GM23338 (cell line): ENCODE data around the gene FUT1. TPM values are rescaled to one million over a fixed set of nuclear protein-coding genes. Genes with fewer than 3 reads are reported as not detected.

ENCODE experiments used
- ATAC-seq: fragments of 200-7000 bp; cut with Tn5 transposase; 3 replicates; pipeline ENCODE4 v1.9.1; 2020
- DNase-seq: peaks from one replicate; pipeline ENCODE4 v3.0.0-alpha.2; 2015; ENCODE audit warnings: low spot score
- H2AFZ ChIP-seq: fragments of 200-600 bp; sonication (generic); 2 replicates; pipeline ENCODE4 v1.8.0; 2016; ENCODE audit warnings: antibody characterized with exemption, mild to moderate bottlenecking, moderate library complexity
- H3F3A ChIP-seq: fragments of 200-600 bp; sonication (generic); replicated peaks from 2 replicates; pipeline ENCODE4 v1.8.0; 2017; ENCODE audit warnings: antibody characterized with exemption, mixed run types, low read depth
- H3K27ac ChIP-seq: fragments of 200-600 bp; sonication (generic); 2 replicates; pipeline ENCODE4 v1.6.1; 2016; ENCODE audit warnings: low read depth
- H3K27me3 ChIP-seq: fragments of 200-600 bp; sonication (generic); 2 replicates; pipeline ENCODE4 v1.8.0; 2016; ENCODE audit warnings: mild to moderate bottlenecking, mixed run types, moderate library complexity; ENCODE audit not compliant: insufficient read depth
- H3K36me3 ChIP-seq: fragments of 200-600 bp; sonication (generic); 2 replicates; pipeline ENCODE4 v1.8.0; 2016; ENCODE audit warnings: mild to moderate bottlenecking; ENCODE audit not compliant: insufficient read depth
- H3K4me1 ChIP-seq: fragments of 200-600 bp; sonication (generic); 2 replicates; pipeline ENCODE4 v1.8.0; 2016; ENCODE audit warnings: mild to moderate bottlenecking, moderate library complexity; ENCODE audit not compliant: insufficient read depth
- H3K4me2 ChIP-seq: fragments of 200-600 bp; sonication (generic); 2 replicates; pipeline ENCODE4 v1.7.1; 2017; ENCODE audit warnings: mixed run types
- H3K4me3 ChIP-seq: fragments of 200-600 bp; sonication (generic); 2 replicates; pipeline ENCODE4 v1.6.1; 2016; ENCODE audit warnings: mixed run types
- H3K79me2 ChIP-seq: fragments of 200-600 bp; sonication (generic); replicated peaks from 2 replicates; pipeline ENCODE4 v1.8.0; 2017; ENCODE audit warnings: mild to moderate bottlenecking; ENCODE audit not compliant: insufficient read depth
- H3K9me2 ChIP-seq: fragments of 200-600 bp; sonication (generic); 2 replicates; pipeline ENCODE4 v1.8.0; 2017; ENCODE audit not compliant: insufficient read depth
- H4K20me1 ChIP-seq: fragments of 200-600 bp; sonication (generic); replicated peaks from 2 replicates; pipeline ENCODE4 v1.8.0; 2017; ENCODE audit warnings: mild to moderate bottlenecking; ENCODE audit not compliant: insufficient read depth
- H3K27ac Mint-ChIP-seq: 2 replicates; pipeline ENCODE4 v1.8.0; 2020; ENCODE audit warnings: inconsistent platforms, mild to moderate bottlenecking, moderate library complexity, mixed read lengths
- H3K27me3 Mint-ChIP-seq: 3 replicates; pipeline ENCODE4 v1.8.0; 2022; ENCODE audit warnings: low read depth, mild to moderate bottlenecking, moderate library complexity, mixed read lengths, inconsistent platforms; ENCODE audit not compliant: insufficient read depth, poor library complexity
- H3K36me3 Mint-ChIP-seq: 3 replicates; pipeline ENCODE4 v1.8.0; 2021; ENCODE audit warnings: low read depth, mild to moderate bottlenecking, inconsistent platforms, moderate library complexity, mixed read lengths
- H3K4me1 Mint-ChIP-seq: 3 replicates; pipeline ENCODE4 v1.8.0; 2020; ENCODE audit warnings: mild to moderate bottlenecking, inconsistent platforms, mixed read lengths
- H3K4me3 Mint-ChIP-seq: 3 replicates; pipeline ENCODE4 v1.8.0; 2021; ENCODE audit warnings: moderate library complexity, mild to moderate bottlenecking, inconsistent platforms, mixed read lengths
- H3K9me3 Mint-ChIP-seq: 3 replicates; pipeline ENCODE4 v1.8.0; 2020; ENCODE audit warnings: moderate library complexity, mild to moderate bottlenecking, inconsistent platforms, mixed read lengths
- CREB1 ChIP-seq: fragments of 250-450 bp; sonication (Bioruptor Pico); IDR thresholded peaks from 2 replicates; pipeline ENCODE4 v1.5.0; 2020; ENCODE audit warnings: low read depth, mild to moderate bottlenecking, moderate library complexity
- CTCF ChIP-seq, 2 experiments: fragments of 200-600 bp in 1 of 2; sonication (generic) in 1 of 2; conservative IDR thresholded peaks; 2 replicates each; pipeline versions ENCODE4 v1.5.1 to v1.6.1; 2016 to 2017; ENCODE audit warnings: antibody characterized with exemption in 2 of 2, low read depth in 2 of 2, mild to moderate bottlenecking in 2 of 2, moderate library complexity in 1 of 2
- EZH2 ChIP-seq: fragments of 200-600 bp; sonication (generic); IDR thresholded peaks from one replicate; pipeline ENCODE4 v1.8.0; 2017; ENCODE audit warnings: antibody characterized with exemption, mild to moderate bottlenecking, low read depth; ENCODE audit not compliant: unreplicated experiment
- EZH2phosphoT487 ChIP-seq: fragments of 200-600 bp; sonication (generic); IDR thresholded peaks from one replicate; pipeline ENCODE4 v1.8.1; 2018; ENCODE audit warnings: antibody characterized with exemption; ENCODE audit not compliant: unreplicated experiment
- JUNB ChIP-seq: IDR thresholded peaks from one replicate; pipeline ENCODE4 v1.6.1; 2016; ENCODE audit warnings: antibody characterized with exemption; ENCODE audit not compliant: unreplicated experiment
- NANOG ChIP-seq: IDR thresholded peaks from 2 replicates; pipeline ENCODE4 v1.6.1; 2016; ENCODE audit warnings: antibody characterized with exemption, borderline replicate concordance
- POLR2AphosphoS5 ChIP-seq: IDR thresholded peaks from 2 replicates; pipeline ENCODE4 v1.6.1; 2016; ENCODE audit warnings: antibody characterized with exemption, low read depth
- REST ChIP-seq: IDR thresholded peaks from one replicate; pipeline ENCODE4 v1.6.1; 2018; ENCODE audit warnings: antibody characterized with exemption; ENCODE audit not compliant: unreplicated experiment
- STAT1 ChIP-seq: IDR thresholded peaks from one replicate; pipeline ENCODE4 v1.6.1; 2016; ENCODE audit warnings: antibody characterized with exemption; ENCODE audit not compliant: unreplicated experiment
- ZNF331 ChIP-seq: fragments of 250-450 bp; sonication (Bioruptor Pico); IDR thresholded peaks from 2 replicates; pipeline ENCODE4 v1.5.0; 2020; ENCODE audit warnings: low read depth, mild to moderate bottlenecking, moderate library complexity
- polyA plus RNA-seq: library from polyadenylated mRNA; unstranded; fragments of >200 nt; fragmentation: Nextera tagmentation; extraction: Ambion mirVana; gene quantifications from 2 replicates; pipeline ENCODE4 v1.2.1, GENCODE V29; 2016
- total RNA-seq: library from RNA; depleted of rRNA; stranded (reverse); fragments of >200 nt; shearing (Covaris generic); gene quantifications from 2 replicates; pipeline ENCODE4 v1.2.3, GENCODE V29; 2014
- TF ChIP-seq, protein P1 (sequence below): IDR thresholded peaks from 2 replicates; pipeline ENCODE4 v1.6.1; 2016; ENCODE audit warnings: antibody characterized with exemption
- TF ChIP-seq, protein P2 (sequence below): fragments of 250-450 bp; sonication (Bioruptor Pico); IDR thresholded peaks from 2 replicates; pipeline ENCODE4 v1.5.0; 2020; ENCODE audit warnings: mild to moderate bottlenecking, moderate library complexity

FUT1 gene
- total and polyA plus RNA-seq, 2 experiments from 2014 or later: 4.4 to 20.8 TPM

DNA sequence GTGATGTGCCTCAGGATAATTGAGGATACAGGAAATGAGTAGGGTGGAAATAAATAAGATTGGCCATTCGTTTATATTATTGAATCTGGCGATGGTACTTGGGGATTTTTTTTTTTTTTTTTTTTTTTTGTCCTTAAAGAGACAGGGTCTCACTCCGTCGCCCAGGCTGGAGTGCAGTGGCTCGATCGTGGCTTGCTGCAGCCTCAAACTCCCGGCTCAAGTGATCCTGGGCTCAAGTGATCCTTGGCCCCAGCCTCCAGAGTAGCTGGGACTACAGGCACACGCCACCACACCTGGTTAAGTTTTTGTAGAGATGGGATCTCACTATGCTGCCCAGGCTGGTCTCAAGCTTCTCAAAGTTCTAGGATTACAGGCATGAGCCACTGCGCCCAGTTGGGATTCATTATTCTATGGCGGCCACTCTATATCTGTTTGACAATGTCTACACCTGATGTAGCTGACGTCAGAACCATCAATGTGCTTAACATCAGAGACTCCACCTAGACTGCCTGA lies 30.2 kb downstream of the FUT1 start:
- Mint-ChIP-seq H3K27me3 (peaks cover 17% of the 10 kb centered on the region), H3K4me3 (peak overlapping the region; percentile 24; the same call in 2 of the 3 replicates), H3K36me3 (peaks cover 5% of the 10 kb centered on the region; the same call in 2 of the 3 replicates), H3K27ac (no peak overlapping the region), H3K9me3 (peaks cover 3% of the 10 kb centered on the region; the same call in 1 of the 3 replicates), H3K4me1 (peaks cover 27% of the 10 kb centered on the region)
- Histone ChIP-seq H3K79me2 (no peaks in the 10 kb centered on the region), H3K27me3 (no peaks in the 10 kb centered on the region), H3K9me2 (no peaks in the 10 kb centered on the region), H3K36me3 (no peaks in the 10 kb centered on the region), H3F3A (0 out of 2 replicates have a peak, but pooled peaks cover 3% of the 10 kb centered on the region), H3K27ac (no peak overlapping the region), H2AFZ (no peak overlapping the region), H4K20me1 (no peaks in the 10 kb centered on the region; the same call in 1 of the 2 replicates), H3K4me3 (no peak overlapping the region), H3K4me1 (peaks cover 21% of the 10 kb centered on the region), H3K4me2 (no peak overlapping the region)
- DNase-seq: no peak
- no peak for ATAC-seq
- TF ChIP-seq, protein P1, sequence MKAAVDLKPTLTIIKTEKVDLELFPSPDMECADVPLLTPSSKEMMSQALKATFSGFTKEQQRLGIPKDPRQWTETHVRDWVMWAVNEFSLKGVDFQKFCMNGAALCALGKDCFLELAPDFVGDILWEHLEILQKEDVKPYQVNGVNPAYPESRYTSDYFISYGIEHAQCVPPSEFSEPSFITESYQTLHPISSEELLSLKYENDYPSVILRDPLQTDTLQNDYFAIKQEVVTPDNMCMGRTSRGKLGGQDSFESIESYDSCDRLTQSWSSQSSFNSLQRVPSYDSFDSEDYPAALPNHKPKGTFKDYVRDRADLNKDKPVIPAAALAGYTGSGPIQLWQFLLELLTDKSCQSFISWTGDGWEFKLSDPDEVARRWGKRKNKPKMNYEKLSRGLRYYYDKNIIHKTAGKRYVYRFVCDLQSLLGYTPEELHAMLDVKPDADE: no peak
- TF ChIP-seq REST (no peak), POLR2AphosphoS5 (no peak), EZH2phosphoT487 (no peak), ZNF331 (CRISPR knock-in tag) (no peak), CTCF (conservative IDR thresholded peaks at IDR 0.05; ENCODE audit: low read depth in 2 of 2) (no peak), NANOG (no peak), JUNB (no peak), EZH2 (no peak), CREB1 (CRISPR knock-in tag) (no peak), STAT1 (no peak)
- TF ChIP-seq, protein P2, sequence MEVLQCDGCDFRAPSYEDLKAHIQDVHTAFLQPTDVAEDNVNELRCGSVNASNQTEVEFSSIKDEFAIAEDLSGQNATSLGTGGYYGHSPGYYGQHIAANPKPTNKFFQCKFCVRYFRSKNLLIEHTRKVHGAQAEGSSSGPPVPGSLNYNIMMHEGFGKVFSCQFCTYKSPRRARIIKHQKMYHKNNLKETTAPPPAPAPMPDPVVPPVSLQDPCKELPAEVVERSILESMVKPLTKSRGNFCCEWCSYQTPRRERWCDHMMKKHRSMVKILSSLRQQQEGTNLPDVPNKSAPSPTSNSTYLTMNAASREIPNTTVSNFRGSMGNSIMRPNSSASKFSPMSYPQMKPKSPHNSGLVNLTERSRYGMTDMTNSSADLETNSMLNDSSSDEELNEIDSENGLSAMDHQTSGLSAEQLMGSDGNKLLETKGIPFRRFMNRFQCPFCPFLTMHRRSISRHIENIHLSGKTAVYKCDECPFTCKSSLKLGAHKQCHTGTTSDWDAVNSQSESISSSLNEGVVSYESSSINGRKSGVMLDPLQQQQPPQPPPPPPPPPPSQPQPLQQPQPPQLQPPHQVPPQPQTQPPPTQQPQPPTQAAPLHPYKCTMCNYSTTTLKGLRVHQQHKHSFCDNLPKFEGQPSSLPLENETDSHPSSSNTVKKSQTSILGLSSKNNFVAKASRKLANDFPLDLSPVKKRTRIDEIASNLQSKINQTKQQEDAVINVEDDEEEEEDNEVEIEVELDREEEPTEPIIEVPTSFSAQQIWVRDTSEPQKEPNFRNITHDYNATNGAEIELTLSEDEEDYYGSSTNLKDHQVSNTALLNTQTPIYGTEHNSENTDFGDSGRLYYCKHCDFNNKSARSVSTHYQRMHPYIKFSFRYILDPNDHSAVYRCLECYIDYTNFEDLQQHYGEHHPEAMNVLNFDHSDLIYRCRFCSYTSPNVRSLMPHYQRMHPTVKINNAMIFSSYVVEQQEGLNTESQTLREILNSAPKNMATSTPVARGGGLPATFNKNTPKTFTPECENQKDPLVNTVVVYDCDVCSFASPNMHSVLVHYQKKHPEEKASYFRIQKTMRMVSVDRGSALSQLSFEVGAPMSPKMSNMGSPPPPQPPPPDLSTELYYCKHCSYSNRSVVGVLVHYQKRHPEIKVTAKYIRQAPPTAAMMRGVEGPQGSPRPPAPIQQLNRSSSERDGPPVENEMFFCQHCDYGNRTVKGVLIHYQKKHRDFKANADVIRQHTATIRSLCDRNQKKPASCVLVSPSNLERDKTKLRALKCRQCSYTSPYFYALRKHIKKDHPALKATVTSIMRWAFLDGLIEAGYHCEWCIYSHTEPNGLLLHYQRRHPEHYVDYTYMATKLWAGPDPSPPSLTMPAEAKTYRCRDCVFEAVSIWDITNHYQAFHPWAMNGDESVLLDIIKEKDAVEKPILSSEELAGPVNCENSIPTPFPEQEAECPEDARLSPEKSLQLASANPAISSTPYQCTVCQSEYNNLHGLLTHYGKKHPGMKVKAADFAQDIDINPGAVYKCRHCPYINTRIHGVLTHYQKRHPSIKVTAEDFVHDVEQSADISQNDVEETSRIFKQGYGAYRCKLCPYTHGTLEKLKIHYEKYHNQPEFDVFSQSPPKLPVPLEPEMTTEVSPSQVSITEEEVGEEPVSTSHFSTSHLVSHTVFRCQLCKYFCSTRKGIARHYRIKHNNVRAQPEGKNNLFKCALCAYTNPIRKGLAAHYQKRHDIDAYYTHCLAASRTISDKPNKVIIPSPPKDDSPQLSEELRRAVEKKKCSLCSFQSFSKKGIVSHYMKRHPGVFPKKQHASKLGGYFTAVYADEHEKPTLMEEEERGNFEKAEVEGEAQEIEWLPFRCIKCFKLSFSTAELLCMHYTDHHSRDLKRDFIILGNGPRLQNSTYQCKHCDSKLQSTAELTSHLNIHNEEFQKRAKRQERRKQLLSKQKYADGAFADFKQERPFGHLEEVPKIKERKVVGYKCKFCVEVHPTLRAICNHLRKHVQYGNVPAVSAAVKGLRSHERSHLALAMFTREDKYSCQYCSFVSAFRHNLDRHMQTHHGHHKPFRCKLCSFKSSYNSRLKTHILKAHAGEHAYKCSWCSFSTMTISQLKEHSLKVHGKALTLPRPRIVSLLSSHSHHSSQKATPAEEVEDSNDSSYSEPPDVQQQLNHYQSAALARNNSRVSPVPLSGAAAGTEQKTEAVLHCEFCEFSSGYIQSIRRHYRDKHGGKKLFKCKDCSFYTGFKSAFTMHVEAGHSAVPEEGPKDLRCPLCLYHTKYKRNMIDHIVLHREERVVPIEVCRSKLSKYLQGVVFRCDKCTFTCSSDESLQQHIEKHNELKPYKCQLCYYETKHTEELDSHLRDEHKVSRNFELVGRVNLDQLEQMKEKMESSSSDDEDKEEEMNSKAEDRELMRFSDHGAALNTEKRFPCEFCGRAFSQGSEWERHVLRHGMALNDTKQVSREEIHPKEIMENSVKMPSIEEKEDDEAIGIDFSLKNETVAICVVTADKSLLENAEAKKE: no peak
